Trophoblast cell (in vitro differentiated cells and primary cell): Measurements from ENCODE around the gene TIMM23B.
"Not testable (repeated sequence)": the region's sequence is repeated elsewhere in the genome, so short reads cannot be mapped to it uniquely, and the experiment has no call there.

Experiments used
- DNase-seq, 2 donors: peaks; one replicate each; pipeline ENCODE4 v3.0.0-alpha.2; 2016
- H2AFZ ChIP-seq: 2 replicates; pipeline ENCODE4 v1.6.1; 2013; ENCODE audit warnings: low read length, moderate library complexity, mild to moderate bottlenecking; ENCODE audit not compliant: insufficient read depth, poor library complexity
- H2AK5ac ChIP-seq: 2 replicates; pipeline ENCODE4 v1.6.1; 2013; ENCODE audit warnings: mild to moderate bottlenecking, low read length
- H2BK120ac ChIP-seq: 2 replicates; pipeline ENCODE4 v1.6.1; 2013; ENCODE audit warnings: low read length, mild to moderate bottlenecking, moderate library complexity; ENCODE audit not compliant: insufficient read depth, poor library complexity
- H2BK12ac ChIP-seq: 2 replicates; pipeline ENCODE4 v1.6.1; 2013; ENCODE audit warnings: mild to moderate bottlenecking, low read length, moderate library complexity
- H2BK5ac ChIP-seq: 2 replicates; pipeline ENCODE4 v1.6.1; 2013; ENCODE audit warnings: low read length, low read depth, moderate library complexity, mild to moderate bottlenecking; ENCODE audit not compliant: poor library complexity
- H3K14ac ChIP-seq: 2 replicates; pipeline ENCODE4 v1.6.1; 2013; ENCODE audit warnings: mild to moderate bottlenecking, low read length
- H3K18ac ChIP-seq: 2 replicates; pipeline ENCODE4 v1.6.1; 2013; ENCODE audit warnings: mild to moderate bottlenecking, low read length
- H3K23ac ChIP-seq: 2 replicates; pipeline ENCODE4 v1.6.1; 2013; ENCODE audit warnings: low read length
- H3K27ac ChIP-seq: 2 replicates; pipeline ENCODE4 v1.5.1; 2013; ENCODE audit warnings: low read depth, mild to moderate bottlenecking, inconsistent platforms, low read length, moderate library complexity
- H3K27me3 ChIP-seq: 2 replicates; pipeline ENCODE4 v1.6.1; 2013; ENCODE audit warnings: inconsistent platforms, mild to moderate bottlenecking, low read length, moderate library complexity; ENCODE audit not compliant: insufficient read depth
- H3K36me3 ChIP-seq, 2 experiments: 1 replicate in 1 of 2; 2 replicates in 1 of 2; pipeline ENCODE4 v1.6.1; 2013; ENCODE audit warnings: low read length in 2 of 2, mild to moderate bottlenecking in 2 of 2, moderate library complexity in 1 of 2; ENCODE audit not compliant: insufficient read depth in 2 of 2, control insufficient read depth in 1 of 2
- H3K4ac ChIP-seq: 2 replicates; pipeline ENCODE4 v1.6.1; 2013; ENCODE audit warnings: low read depth, mild to moderate bottlenecking, low read length, moderate library complexity
- H3K4me1 ChIP-seq, 2 experiments: 1 replicate in 1 of 2; 2 replicates in 1 of 2; pipeline ENCODE4 v1.6.1; 2013; ENCODE audit warnings: low read length in 2 of 2, mild to moderate bottlenecking in 2 of 2, moderate library complexity in 1 of 2; ENCODE audit not compliant: insufficient read depth in 2 of 2, control insufficient read depth in 1 of 2
- H3K4me2 ChIP-seq: 2 replicates; pipeline ENCODE4 v1.6.1; 2013; ENCODE audit warnings: inconsistent platforms, mild to moderate bottlenecking, low read length, moderate library complexity
- H3K4me3 ChIP-seq: 2 replicates; pipeline ENCODE4 v1.5.1; 2013; ENCODE audit warnings: mild to moderate bottlenecking, low read depth, low read length, inconsistent platforms
- H3K79me1 ChIP-seq: one replicate; pipeline ENCODE4 v1.6.1; 2013; ENCODE audit warnings: low read length
- H3K79me2 ChIP-seq: 2 replicates; pipeline ENCODE4 v1.6.1; 2013; ENCODE audit warnings: low read length, mild to moderate bottlenecking; ENCODE audit not compliant: control insufficient read depth, insufficient read depth, poor library complexity
- H3K9ac ChIP-seq: 2 replicates; pipeline ENCODE4 v1.6.1; 2013; ENCODE audit warnings: mild to moderate bottlenecking, low read length
- H3K9me3 ChIP-seq: 2 replicates; pipeline ENCODE4 v1.6.1; 2013; ENCODE audit warnings: low read depth, mild to moderate bottlenecking, control low read depth, inconsistent platforms, low read length; ENCODE audit not compliant: insufficient read depth
- H4K12ac ChIP-seq: 2 replicates; pipeline ENCODE4 v1.6.1; 2013; ENCODE audit warnings: low read depth, mild to moderate bottlenecking, low read length, moderate library complexity
- H4K8ac ChIP-seq: 2 replicates; pipeline ENCODE4 v1.6.1; 2013; ENCODE audit warnings: low read depth, mild to moderate bottlenecking, low read length, moderate library complexity
- H4K91ac ChIP-seq: one replicate; pipeline ENCODE4 v1.6.1; 2013; ENCODE audit warnings: low read depth, mild to moderate bottlenecking, low read length, moderate library complexity
- WGBS: extraction: QIAGEN DNeasy Blood & Tissue Kit; methylation state at CpG from one replicate; pipeline ENCODE4 v1.1.7; 2013; ENCODE audit warnings: missing lambda C conversion rate; ENCODE audit not compliant: insufficient read length, insufficient coverage; ENCODE audit errors: extremely low coverage; 5-methylcytosine and 5-hydroxymethylcytosine counted together

The TIMM23B gene

GRCh38 chr10:50017646-50018045 lies 75.8 kb downstream of the TIMM23B start:
- not testable (repeated sequence) for H4K8ac ChIP-seq, H3K14ac ChIP-seq, H4K12ac ChIP-seq, H3K79me2 ChIP-seq, H3K4me1 ChIP-seq, H2AFZ ChIP-seq, H3K4ac ChIP-seq, H2BK120ac ChIP-seq, H4K91ac ChIP-seq, H2AK5ac ChIP-seq, H3K9me3 ChIP-seq, H3K79me1 ChIP-seq, H3K36me3 ChIP-seq, H3K4me2 ChIP-seq, H3K4me3 ChIP-seq, H3K27me3 ChIP-seq, H3K18ac ChIP-seq, H3K9ac ChIP-seq, H2BK5ac ChIP-seq, H2BK12ac ChIP-seq, H3K27ac ChIP-seq, H3K23ac ChIP-seq
- DNase-seq = peak in 1 of 2 donors; percentile 30
- WGBS = no CpG with 5 or more reads among the region's 5 CpGs

- WGBS = no CpG with 5 or more reads among the region's 3 CpGs
- not testable (repeated sequence) for H4K8ac ChIP-seq, H3K9me3 ChIP-seq, H4K91ac ChIP-seq, H2BK5ac ChIP-seq, H3K27me3 ChIP-seq, H3K79me1 ChIP-seq, H3K36me3 ChIP-seq, DNase-seq, H3K4me3 ChIP-seq, H3K9ac ChIP-seq, H3K79me2 ChIP-seq, H3K27ac ChIP-seq, H4K12ac ChIP-seq, H2AFZ ChIP-seq, H3K4me1 ChIP-seq, H2BK120ac ChIP-seq, H3K4ac ChIP-seq, H3K18ac ChIP-seq, H2AK5ac ChIP-seq, H3K14ac ChIP-seq, H3K23ac ChIP-seq, H2BK12ac ChIP-seq, H3K4me2 ChIP-seq
Measured at GRCh38 chr10:50019279-50019678, 77.4 kb downstream of the TIMM23B start.

DNA sequence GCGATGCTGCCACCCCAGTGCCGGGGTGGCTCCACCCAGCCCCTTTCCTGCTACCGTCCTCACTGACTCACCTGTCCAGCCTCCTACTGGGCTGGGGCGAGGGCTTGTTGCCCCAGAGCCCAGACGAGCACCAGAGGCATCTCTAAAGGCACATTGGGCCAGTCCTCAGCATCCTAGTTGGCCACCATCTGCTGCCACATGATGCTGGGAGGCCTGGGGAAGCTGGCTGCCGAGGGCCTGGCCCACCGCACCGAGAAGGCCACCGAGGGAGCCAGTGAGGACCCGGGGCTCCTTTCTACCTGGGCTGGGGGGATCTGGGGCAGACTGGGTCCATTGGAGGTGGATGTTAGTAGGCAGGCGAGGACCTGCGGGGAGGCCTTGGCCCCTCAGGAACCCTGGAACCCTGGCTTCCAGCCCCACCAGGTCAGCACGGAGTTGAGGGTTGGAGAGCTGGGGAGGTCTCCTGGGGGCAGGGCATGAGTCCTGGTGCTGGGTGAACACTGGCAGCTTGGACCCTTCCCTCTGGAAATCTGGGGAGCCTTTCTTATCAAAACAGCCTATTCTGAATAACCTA lies 78.7 kb downstream of the TIMM23B start:
- H3K18ac ChIP-seq, H2AK5ac ChIP-seq, H3K4me1 ChIP-seq, H3K79me1 ChIP-seq, H3K79me2 ChIP-seq, H3K27ac ChIP-seq, H4K8ac ChIP-seq, H4K12ac ChIP-seq, H2BK5ac ChIP-seq, H2AFZ ChIP-seq, H3K14ac ChIP-seq, H3K27me3 ChIP-seq, H3K4me2 ChIP-seq, H2BK12ac ChIP-seq, H3K4me3 ChIP-seq, H3K9ac ChIP-seq, DNase-seq, H3K23ac ChIP-seq, H3K36me3 ChIP-seq, H3K9me3 ChIP-seq, H2BK120ac ChIP-seq, H4K91ac ChIP-seq, H3K4ac ChIP-seq: not testable (repeated sequence)
- no CpG with 5 or more reads among the region's 13 CpGs for WGBS

- Histone ChIP-seq H3K4me3 (no peak overlapping the region), H2BK5ac (no peak overlapping the region), H2BK120ac (no peak overlapping the region), H4K91ac (no peak overlapping the region), H3K4me2 (no peak overlapping the region), H3K23ac (no peak overlapping the region), H4K12ac (no peak overlapping the region), H3K79me1 (no peaks in the 10 kb centered on the region), H3K4ac (no peak overlapping the region), H2AFZ (no peak overlapping the region), H4K8ac (no peak overlapping the region), H2AK5ac (no peak overlapping the region), H3K79me2 (no peaks in the 10 kb centered on the region), H3K36me3 (no peaks in the 10 kb centered on the region), H3K27ac (no peak overlapping the region), H3K14ac (no peak overlapping the region), H2BK12ac (no peak overlapping the region), H3K27me3 (no peaks in the 10 kb centered on the region), H3K18ac (no peak overlapping the region), H3K9me3 (peaks cover 7% of the 10 kb centered on the region), H3K9ac (no peak overlapping the region), H3K4me1 (no peaks in the 10 kb centered on the region)
- no CpG with 5 or more reads among the region's 3 CpGs for WGBS
- DNase-seq = no peak
Measured at GRCh38 chr10:50021646-50022045, 79.8 kb downstream of the TIMM23B start.
